IMR-90 (cell line): ENCODE measurements around the gene MIA2. TPM values are rescaled to one million over a fixed set of nuclear protein-coding genes. Genes with fewer than 3 reads are reported as not detected.

ENCODE experiments used
- ATAC-seq: fragments of 200-7000 bp; cut with Tn5 transposase; 2 replicates; pipeline ENCODE4 v1.9.1; 2020; ENCODE audit warnings: low read depth, mild to moderate bottlenecking, moderate library complexity
- BruUV-seq: library from RNA; stranded (reverse); fragments of 400-500 nt; replicated peaks from 2 replicates; lab custom pipeline; 2021; lab: Mats Ljungman, UMichigan
- CTCF ChIA-PET: fragments of 300-600 bp; formaldehyde crosslinking; extraction: SDS; loops from one replicate; lab custom pipeline; 2021; ENCODE audit warnings: antibody characterized with exemption; lab: Yijun Ruan, JAX
- POLR2A ChIA-PET: fragments of 300-600 bp; sonication (Branson Sonifier 250); formaldehyde crosslinking; loops from one replicate; lab custom pipeline; 2022; ENCODE audit warnings: antibody characterized with exemption; ENCODE audit not compliant: unreplicated experiment; lab: Charles Lee
- DNase-seq: peaks from one replicate; pipeline ENCODE4 v3.0.0; 2013
- H2AFZ ChIP-seq: replicated peaks from 2 replicates; pipeline ENCODE3; 2013; ENCODE audit warnings: low read length, mild to moderate bottlenecking; ENCODE audit not compliant: poor library complexity
- H2AK5ac ChIP-seq: 2 replicates; pipeline ENCODE4 v1.6.1; 2013; ENCODE audit warnings: low read depth, low read length, inconsistent platforms
- H2AK9ac ChIP-seq: replicated peaks from 2 replicates; pipeline ENCODE3; 2013; ENCODE audit warnings: mild to moderate bottlenecking, low read depth, low read length, moderate library complexity; ENCODE audit not compliant: poor library complexity
- H2BK120ac ChIP-seq: 2 replicates; pipeline ENCODE4 v1.6.1; 2013; ENCODE audit warnings: low read depth, low read length, inconsistent platforms
- H2BK15ac ChIP-seq: 3 replicates; pipeline ENCODE4 v1.6.1; 2013; ENCODE audit warnings: low read depth, low read length, inconsistent platforms
- H2BK20ac ChIP-seq: 2 replicates; pipeline ENCODE4 v1.6.1; 2013; ENCODE audit warnings: low read depth, mild to moderate bottlenecking, inconsistent platforms, low read length, moderate library complexity
- H2BK5ac ChIP-seq: 2 replicates; pipeline ENCODE4 v1.6.1; 2013; ENCODE audit warnings: mild to moderate bottlenecking, low read depth, low read length, inconsistent platforms; ENCODE audit not compliant: poor library complexity, severe bottlenecking
- H3K14ac ChIP-seq: replicated peaks from 2 replicates; pipeline ENCODE4 v1.6.1; 2013; ENCODE audit warnings: low read depth, low read length, inconsistent platforms
- H3K18ac ChIP-seq: 2 replicates; pipeline ENCODE4 v1.6.1; 2013; ENCODE audit warnings: low read depth, low read length, control low read depth
- H3K23ac ChIP-seq: 2 replicates; pipeline ENCODE4 v1.6.1; 2013; ENCODE audit warnings: low read depth, low read length, inconsistent platforms
- H3K27ac ChIP-seq: 2 replicates; pipeline ENCODE4 v1.5.1; 2013; ENCODE audit warnings: mild to moderate bottlenecking, control low read depth, low read length; ENCODE audit not compliant: insufficient read depth
- H3K27me3 ChIP-seq: 2 replicates; pipeline ENCODE4 v1.6.1; 2013; ENCODE audit warnings: low read length; ENCODE audit not compliant: control insufficient read depth, insufficient read depth
- H3K36me3 ChIP-seq: 2 replicates; pipeline ENCODE4 v1.6.1; 2013; ENCODE audit warnings: low read length, mixed read lengths; ENCODE audit not compliant: control insufficient read depth, insufficient read depth
- H3K4ac ChIP-seq: 2 replicates; pipeline ENCODE4 v1.6.1; 2013; ENCODE audit warnings: low read depth, low read length, inconsistent platforms
- H3K4me1 ChIP-seq: 2 replicates; pipeline ENCODE4 v1.6.1; 2013; ENCODE audit warnings: low read length, mixed read lengths; ENCODE audit not compliant: control insufficient read depth, insufficient read depth
- H3K4me2 ChIP-seq: 2 replicates; pipeline ENCODE4 v1.6.1; 2013; ENCODE audit warnings: low read depth, mild to moderate bottlenecking, control low read depth, low read length, moderate library complexity
- H3K4me3 ChIP-seq: 2 replicates; pipeline ENCODE4 v1.5.1; 2013; ENCODE audit warnings: low read depth, mild to moderate bottlenecking, control low read depth, low read length, moderate library complexity; ENCODE audit not compliant: insufficient read depth
- H3K56ac ChIP-seq: 2 replicates; pipeline ENCODE4 v1.6.1; 2013; ENCODE audit warnings: low read length, inconsistent platforms; ENCODE audit not compliant: insufficient read depth; ENCODE audit errors: extremely low read depth
- H3K79me1 ChIP-seq, 2 experiments: 2 replicates each; pipeline ENCODE4 v1.6.1; 2013; ENCODE audit warnings: low read length in 2 of 2, inconsistent platforms in 1 of 2, low read depth in 1 of 2
- H3K9ac ChIP-seq: 2 replicates; pipeline ENCODE4 v1.6.1; 2013; ENCODE audit warnings: low read depth, low read length, control low read depth
- H3K9me1 ChIP-seq: 2 replicates; pipeline ENCODE4 v1.6.1; 2013; ENCODE audit warnings: low read length, inconsistent platforms; ENCODE audit not compliant: insufficient read depth
- H3K9me3 ChIP-seq: 2 replicates; pipeline ENCODE4 v1.6.1; 2013; ENCODE audit warnings: low read length; ENCODE audit not compliant: control insufficient read depth, insufficient read depth
- H4K20me1 ChIP-seq: 2 replicates; pipeline ENCODE4 v1.6.1; 2013; ENCODE audit warnings: low read length, inconsistent platforms; ENCODE audit not compliant: insufficient read depth
- H4K5ac ChIP-seq: 2 replicates; pipeline ENCODE4 v1.6.1; 2013; ENCODE audit warnings: mild to moderate bottlenecking, low read depth, low read length, control low read depth
- H4K8ac ChIP-seq, 2 experiments: 2 replicates each; pipeline ENCODE4 v1.6.1; 2013; ENCODE audit warnings: low read depth in 2 of 2, low read length in 2 of 2, control low read depth in 1 of 2, inconsistent platforms in 1 of 2
- H4K91ac ChIP-seq: 2 replicates; pipeline ENCODE4 v1.6.1; 2013; ENCODE audit warnings: low read depth, low read length, inconsistent platforms; ENCODE audit not compliant: insufficient read depth
- CTCF ChIP-seq: conservative IDR thresholded peaks from 2 replicates; pipeline ENCODE4 v1.5.1; 2012; ENCODE audit warnings: mild to moderate bottlenecking, low read depth, low read length, improper control_type of control experiment
- POLR2A ChIP-seq: IDR thresholded peaks from 2 replicates; pipeline ENCODE4 v1.6.1; 2012; ENCODE audit warnings: mild to moderate bottlenecking, low read depth, low read length
- RAD21 ChIP-seq: IDR thresholded peaks from 2 replicates; pipeline ENCODE4 v1.6.1; 2012; ENCODE audit warnings: low read length, improper control_type of control experiment
- SMC3 ChIP-seq: fragments of 150-350 bp; IDR thresholded peaks from 2 replicates; pipeline ENCODE4 v1.6.1; 2016; ENCODE audit warnings: low read depth, mild to moderate bottlenecking, antibody characterized with exemption, low read length, moderate library complexity
- WGBS, 2 experiments: methylation state at CpG; one replicate each; pipeline versions ENCODE4 v1.1.5 to v1.1.7; 2013; ENCODE audit warnings: missing lambda C conversion rate in 2 of 2; ENCODE audit not compliant: insufficient read length in 1 of 2; ENCODE audit errors: extremely low coverage in 2 of 2; 5-methylcytosine and 5-hydroxymethylcytosine counted together
- dilution Hi-C: fragments of 300-500 bp; cut with HindIII; formaldehyde crosslinking; loops from one replicate; pipeline ENCODE4 v1.14.3; 2018; ENCODE audit warnings: low sequenced_read_pairs; ENCODE audit not compliant: unreplicated experiment
- in situ Hi-C: fragments of 300-500 bp; cut with MboI; formaldehyde crosslinking; loops from 3 replicates; pipeline ENCODE4 v1.14.3; 2019; ENCODE audit warnings: low sequenced_read_pairs, inconsistent platforms, mixed read lengths
- intact Hi-C: fragments of 100-400 bp; cut with micrococcal nuclease; formaldehyde crosslinking; loops from 2 replicates; pipeline ENCODE4 v1.10.0; 2022
- polyA plus RNA-seq, 3 experiments: library from polyadenylated mRNA; depleted of rRNA; stranded (reverse); fragments of >200 nt; gene quantifications; 2 replicates each; pipeline ENCODE4 v1.2.3, GENCODE V29; 2012; ENCODE audit warnings: low replicate concordance in 1 of 3
- total RNA-seq: library from RNA; depleted of rRNA; stranded (reverse); fragments of >200 nt; gene quantifications from 2 replicates; pipeline ENCODE4 v1.2.3, GENCODE V29; 2012

The MIA2 gene
- total and polyA plus RNA-seq, 2 of the 4 experiments (the other 2 are of a cell fraction) = 3.9 to 6.8 TPM

- no CpG with 5 or more reads among the region's 4 CpGs for WGBS, 2 experiments
- no peak overlapping the region for H3K23ac ChIP-seq
- H2BK15ac ChIP-seq = no peak overlapping the region
- H3K4me1 ChIP-seq = no peaks in the 10 kb centered on the region
- dilution Hi-C loops = no loop called here
- DNase-seq = peak; percentile 78
- H4K5ac ChIP-seq = no peak overlapping the region
- H3K9ac ChIP-seq = no peak overlapping the region
- no peaks in the 10 kb centered on the region for H4K20me1 ChIP-seq
- ATAC-seq = peak; percentile 89
- H3K4me2 ChIP-seq = no peak overlapping the region
- H3K14ac ChIP-seq = no peak overlapping the region
- POLR2A ChIA-PET = no interaction called here
- H2BK20ac ChIP-seq = no peak overlapping the region
- H3K18ac ChIP-seq = no peak overlapping the region
- no peak overlapping the region for H3K56ac ChIP-seq
- CTCF ChIA-PET = interaction anchor here (0.6 to 0.7 kb wide), 2 partner anchors 75 to 133 kb away, joined by 3 to 6 read pairs; no protein-coding TSS in a partner anchor
- no peak overlapping the region for H3K4ac ChIP-seq
- H3K4me3 ChIP-seq = no peak overlapping the region
- H2AK5ac ChIP-seq = no peak overlapping the region
- in situ Hi-C loops = no loop called here
- H3K27me3 ChIP-seq = no peaks in the 10 kb centered on the region
- peak; percentile 81 for TF ChIP-seq CTCF
- peak; percentile 82 for TF ChIP-seq RAD21
- TF ChIP-seq POLR2A = no peak
- TF ChIP-seq SMC3 = peak; percentile 73
- H4K8ac ChIP-seq = no peak overlapping the region
- no peak overlapping the region for H2BK5ac ChIP-seq
- no TSS peak for BruUV-seq
- H2AK9ac ChIP-seq = no peak overlapping the region
- no peak overlapping the region for H2BK120ac ChIP-seq
- H3K79me1 ChIP-seq = peaks cover 0 to 18% of the 10 kb centered on the region in 2 experiments; a peak in 2 of 4 replicates
- peaks cover 6% of the 10 kb centered on the region; the same call in 1 of the 2 replicates for H3K9me3 ChIP-seq
- H2AFZ ChIP-seq = peak overlapping the region; percentile 44
- no peak overlapping the region for H4K91ac ChIP-seq
- H3K9me1 ChIP-seq = no peaks in the 10 kb centered on the region
- intact Hi-C loops = loop anchor here (1.0 to 2.0 kb wide), 3 partner anchors 194 to 261 kb away; partner anchors contain the start of genes GEMIN2 and PNN
- H3K36me3 ChIP-seq = peaks cover 3% of the 10 kb centered on the region
- no peak overlapping the region for H3K27ac ChIP-seq
These were observed 134.7 kb downstream of the MIA2 start for GRCh38 chr14:39368261-39368959.
